H9 (cell line): ENCODE data around the gene TMC4. TPM values are rescaled to one million over a fixed set of nuclear protein-coding genes. Genes with fewer than 3 reads are reported as not detected.

Source experiments
- DNase-seq: peaks from one replicate; pipeline ENCODE4 v3.0.0-alpha.2; 2017
- H2AFZ ChIP-seq: one replicate; pipeline ENCODE4 v1.6.1; 2013; ENCODE audit warnings: mild to moderate bottlenecking, low read length, control low read depth, moderate library complexity
- H2AK5ac ChIP-seq: 2 replicates; pipeline ENCODE4 v1.6.1; 2013; ENCODE audit warnings: low read length, control low read depth, mixed read lengths; ENCODE audit not compliant: insufficient read length
- H2BK120ac ChIP-seq: one replicate; pipeline ENCODE4 v1.6.1; 2013; ENCODE audit warnings: low read depth, mild to moderate bottlenecking, low read length, control low read depth, inconsistent platforms; ENCODE audit not compliant: poor library complexity, severe bottlenecking
- H2BK12ac ChIP-seq: 2 replicates; pipeline ENCODE4 v1.6.1; 2013; ENCODE audit warnings: low read length, control low read depth, mixed read lengths, low read depth; ENCODE audit not compliant: insufficient read length
- H2BK15ac ChIP-seq: 2 replicates; pipeline ENCODE4 v1.6.1; 2013; ENCODE audit warnings: low read depth, low read length, control low read depth
- H2BK20ac ChIP-seq: one replicate; pipeline ENCODE4 v1.6.1; 2013; ENCODE audit warnings: low read depth, mild to moderate bottlenecking, low read length, control low read depth, inconsistent platforms; ENCODE audit not compliant: poor library complexity, severe bottlenecking
- H2BK5ac ChIP-seq: 2 replicates; pipeline ENCODE4 v1.6.1; 2013; ENCODE audit warnings: low read length, control low read depth, mixed read lengths; ENCODE audit not compliant: insufficient read length
- H3K14ac ChIP-seq: 2 replicates; pipeline ENCODE4 v1.6.1; 2013; ENCODE audit warnings: low read length, control low read depth; ENCODE audit not compliant: insufficient read depth
- H3K18ac ChIP-seq: 2 replicates; pipeline ENCODE4 v1.6.1; 2013; ENCODE audit warnings: low read depth, mild to moderate bottlenecking, mixed read lengths, low read length, control low read depth; ENCODE audit not compliant: insufficient read length
- H3K23ac ChIP-seq: 2 replicates; pipeline ENCODE4 v1.6.1; 2013; ENCODE audit warnings: low read length, control low read depth, mixed read lengths, low read depth; ENCODE audit not compliant: insufficient read length
- H3K23me2 ChIP-seq: 2 replicates; pipeline ENCODE4 v1.6.1; 2013; ENCODE audit warnings: low read depth, mild to moderate bottlenecking, mixed read lengths, low read length, control low read depth; ENCODE audit not compliant: insufficient read length, poor library complexity, severe bottlenecking
- H3K27ac ChIP-seq: 2 replicates; pipeline ENCODE4 v1.5.1; 2013; ENCODE audit warnings: low read length, control low read depth, mixed read lengths, low read depth; ENCODE audit not compliant: insufficient read length
- H3K27me3 ChIP-seq: 2 replicates; pipeline ENCODE4 v1.6.1; 2013; ENCODE audit warnings: low read length, control low read depth, inconsistent platforms; ENCODE audit not compliant: insufficient read depth
- H3K4ac ChIP-seq: 2 replicates; pipeline ENCODE4 v1.6.1; 2013; ENCODE audit warnings: low read depth, mild to moderate bottlenecking, control low read depth, inconsistent platforms, low read length, moderate library complexity
- H3K4me1 ChIP-seq: 2 replicates; pipeline ENCODE4 v1.6.1; 2013; ENCODE audit warnings: low read length, control low read depth, inconsistent platforms; ENCODE audit not compliant: insufficient read depth
- H3K4me2 ChIP-seq: 2 replicates; pipeline ENCODE4 v1.6.1; 2013; ENCODE audit warnings: low read length, control low read depth, mixed read lengths; ENCODE audit not compliant: insufficient read length, insufficient read depth
- H3K56ac ChIP-seq: 2 replicates; pipeline ENCODE4 v1.6.1; 2013; ENCODE audit warnings: low read depth, mild to moderate bottlenecking, mixed read lengths, low read length, control low read depth; ENCODE audit not compliant: insufficient read length
- H3K79me1 ChIP-seq: 2 replicates; pipeline ENCODE4 v1.6.1; 2013; ENCODE audit warnings: low read depth, mild to moderate bottlenecking, moderate library complexity, low read length, control low read depth, inconsistent platforms; ENCODE audit not compliant: insufficient read depth, poor library complexity, severe bottlenecking
- H3K79me2 ChIP-seq: 2 replicates; pipeline ENCODE4 v1.6.1; 2013; ENCODE audit warnings: low read length, control low read depth, inconsistent platforms; ENCODE audit not compliant: insufficient read depth
- H3K9ac ChIP-seq: 2 replicates; pipeline ENCODE4 v1.6.1; 2013; ENCODE audit warnings: low read length, control low read depth, mixed read lengths; ENCODE audit not compliant: insufficient read length; ENCODE audit errors: extremely low read depth
- H3K9me3 ChIP-seq: one replicate; pipeline ENCODE4 v1.6.1; 2013; ENCODE audit warnings: low read depth, low read length, inconsistent platforms; ENCODE audit not compliant: control insufficient read depth
- H3T11ph ChIP-seq: one replicate; pipeline ENCODE4 v1.6.1; 2013; ENCODE audit warnings: mild to moderate bottlenecking, low read length, control low read depth, inconsistent platforms
- H4K20me1 ChIP-seq: one replicate; pipeline ENCODE4 v1.6.1; 2013; ENCODE audit not compliant: control insufficient read depth, insufficient read length, insufficient read depth
- H4K5ac ChIP-seq: 2 replicates; pipeline ENCODE4 v1.6.1; 2013; ENCODE audit warnings: low read depth, mild to moderate bottlenecking, mixed read lengths, low read length, control low read depth; ENCODE audit not compliant: insufficient read length
- H4K8ac ChIP-seq: replicated peaks from 2 replicates; pipeline ENCODE4 v1.6.1; 2013; ENCODE audit warnings: low read length, control low read depth, mixed read lengths, low read depth; ENCODE audit not compliant: insufficient read length
- H4K91ac ChIP-seq: 2 replicates; pipeline ENCODE4 v1.6.1; 2013; ENCODE audit warnings: low read depth, mild to moderate bottlenecking, moderate library complexity, mixed read lengths, low read length, control low read depth; ENCODE audit not compliant: insufficient read length
- H3K27ac Mint-ChIP-seq, 3 experiments: 2 replicates in 2 of 3; 3 replicates in 1 of 3; pipeline ENCODE4 v1.8.0; 2020 to 2021; ENCODE audit warnings: mixed read lengths in 3 of 3, mild to moderate bottlenecking in 1 of 3, moderate library complexity in 1 of 3
- H3K27me3 Mint-ChIP-seq: 2 replicates; pipeline ENCODE4 v1.8.0; 2021; ENCODE audit warnings: low read depth, mild to moderate bottlenecking, moderate library complexity, mixed read lengths
- H3K36me3 Mint-ChIP-seq, 3 experiments: 2 replicates in 2 of 3; 3 replicates in 1 of 3; pipeline ENCODE4 v1.8.0; 2020 to 2021; ENCODE audit warnings: low read depth in 3 of 3, mixed read lengths in 3 of 3; ENCODE audit not compliant: insufficient read depth in 1 of 3
- H3K4me1 Mint-ChIP-seq, 2 experiments: 2 replicates each; pipeline ENCODE4 v1.8.0; 2020; ENCODE audit warnings: mixed read lengths in 2 of 2
- H3K4me3 Mint-ChIP-seq, 2 experiments: 2 replicates in 1 of 2; 3 replicates in 1 of 2; pipeline ENCODE4 v1.8.0; 2020 to 2021; ENCODE audit warnings: mild to moderate bottlenecking in 2 of 2, mixed read lengths in 2 of 2, moderate library complexity in 1 of 2
- H3K9me3 Mint-ChIP-seq, 2 experiments: 2 replicates in 1 of 2; 3 replicates in 1 of 2; pipeline ENCODE4 v1.8.0; 2020; ENCODE audit warnings: mild to moderate bottlenecking in 2 of 2, mixed read lengths in 2 of 2, moderate library complexity in 1 of 2
- CTCF ChIP-seq: fragments of 200-600 bp; sonication (generic); conservative IDR thresholded peaks from 3 replicates; pipeline ENCODE4 v1.8.0; 2021; ENCODE audit warnings: antibody characterized with exemption, mild to moderate bottlenecking
- WGBS: extraction: QIAGEN DNeasy Blood & Tissue Kit; methylation state at CpG from one replicate; pipeline ENCODE4 v1.1.7; 2013; ENCODE audit warnings: missing lambda C conversion rate, low lambda C conversion rate, mixed read lengths; ENCODE audit not compliant: insufficient read length; ENCODE audit errors: extremely low coverage; 5-methylcytosine and 5-hydroxymethylcytosine counted together
- total RNA-seq: library from RNA; stranded (reverse); gene quantifications from 2 replicates; pipeline ENCODE4 v1.2.1, GENCODE V29; 2021

Gene TMC4
- total RNA-seq, 1 experiment from 2014 or later = 12.2 TPM

- H3K79me2 ChIP-seq = no peaks in the 10 kb centered on the region; the same call in 1 of the 2 replicates
Observed at GRCh38 chr19:54160182-54160811, 12.7 kb downstream of the TMC4 start.

More at GRCh38 chr19:54160182-54160811, 12.7 kb downstream of the TMC4 start:
- no peak overlapping the region for H3T11ph ChIP-seq
- no peak overlapping the region for H3K23ac ChIP-seq
- H4K91ac ChIP-seq = no peak overlapping the region
- H3K4me1 ChIP-seq = no peaks in the 10 kb centered on the region
- H3K27ac ChIP-seq = no peak overlapping the region
- peaks cover 18% of the 10 kb centered on the region for H3K23me2 ChIP-seq
- no peaks in the 10 kb centered on the region for H3K9me3 ChIP-seq
- 0 out of 2 replicates have a peak overlapping the region, but pooled peaks have one; percentile 15 for H3K14ac ChIP-seq
- Mint-ChIP-seq H3K4me3 (peak overlapping the region; percentile 99 to 100), H3K9me3 (peaks cover 0 to 3% of the 10 kb centered on the region in 2 experiments; a peak in 2 of 5 replicates), H3K27ac (peak overlapping the region; percentile 96 to 99 (median 97)), H3K4me1 (peaks cover 33 to 41% of the 10 kb centered on the region in 2 experiments), H3K36me3 (peaks cover 11 to 27% (median 24%) of the 10 kb centered on the region in 3 experiments), H3K27me3 (peaks cover 34% of the 10 kb centered on the region)
- no peak overlapping the region for H4K5ac ChIP-seq
- no peaks in the 10 kb centered on the region for H3K79me1 ChIP-seq
- H2BK5ac ChIP-seq = no peak overlapping the region
- H3K27me3 ChIP-seq = no peaks in the 10 kb centered on the region
- H2BK20ac ChIP-seq = no peak overlapping the region
- H4K20me1 ChIP-seq = no peaks in the 10 kb centered on the region
- no peak overlapping the region for H3K4ac ChIP-seq
- peak overlapping the region; percentile 81 for H3K4me2 ChIP-seq
- TF ChIP-seq CTCF = no peak
- WGBS = no CpG with 5 or more reads among the region's 28 CpGs
- H2BK120ac ChIP-seq = no peak overlapping the region
- no peak overlapping the region for H3K56ac ChIP-seq
- H2AK5ac ChIP-seq = no peak overlapping the region
- no peak overlapping the region for H4K8ac ChIP-seq
- H3K9ac ChIP-seq = peak overlapping the region; percentile 59
- no peak overlapping the region for H2BK12ac ChIP-seq
- peak overlapping the region; percentile 20 for H3K18ac ChIP-seq
- H2AFZ ChIP-seq = no peak overlapping the region
- H2BK15ac ChIP-seq = no peak overlapping the region
- no peak for DNase-seq
